Hepatocyte (in vitro differentiated cells): ENCODE measurements around the gene MEGF11. TPM values are rescaled to one million over a fixed set of nuclear protein-coding genes. Genes with fewer than 3 reads are reported as not detected.

Experiments
- DNase-seq: peaks from one replicate; pipeline ENCODE4 v3.0.0-alpha.2; 2016; ENCODE audit warnings: low spot score
- H2AFZ ChIP-seq: fragments of 200-600 bp; sonication (generic); 2 replicates; pipeline ENCODE4 v1.6.0; 2016; ENCODE audit warnings: antibody characterized with exemption, mild to moderate bottlenecking
- H3K27ac ChIP-seq: fragments of 200-600 bp; sonication (generic); 2 replicates; pipeline ENCODE4 v1.5.1; 2016; ENCODE audit warnings: mild to moderate bottlenecking
- H3K27me3 ChIP-seq: fragments of 200-600 bp; sonication (generic); 2 replicates; pipeline ENCODE4 v1.6.1; 2016
- H3K36me3 ChIP-seq: fragments of 200-600 bp; sonication (generic); replicated peaks from 2 replicates; pipeline ENCODE4 v1.5.1; 2016; ENCODE audit warnings: low read depth; ENCODE audit not compliant: insufficient read depth
- H3K4me1 ChIP-seq: fragments of 200-600 bp; sonication (generic); 2 replicates; pipeline ENCODE4 v1.5.1; 2016; ENCODE audit warnings: mild to moderate bottlenecking, moderate library complexity; ENCODE audit not compliant: insufficient read depth
- H3K4me2 ChIP-seq: fragments of 200-600 bp; sonication (generic); 2 replicates; pipeline ENCODE4 v1.6.0; 2016
- H3K4me3 ChIP-seq: fragments of 200-600 bp; sonication (generic); 2 replicates; pipeline ENCODE4 v1.5.1; 2016; ENCODE audit warnings: mild to moderate bottlenecking
- H3K79me2 ChIP-seq: fragments of 200-600 bp; sonication (generic); 2 replicates; pipeline ENCODE4 v1.6.0; 2017; ENCODE audit warnings: mild to moderate bottlenecking
- H3K9me2 ChIP-seq: fragments of 200-600 bp; sonication (generic); replicated peaks from 2 replicates; pipeline ENCODE4 v1.6.0; 2017; ENCODE audit warnings: mild to moderate bottlenecking; ENCODE audit not compliant: insufficient read depth
- H3K9me3 ChIP-seq: fragments of 200-600 bp; sonication (generic); 2 replicates; pipeline ENCODE4 v1.5.1; 2016; ENCODE audit warnings: low read depth, mild to moderate bottlenecking
- H4K20me1 ChIP-seq: fragments of 200-600 bp; sonication (generic); 2 replicates; pipeline ENCODE4 v1.6.0; 2016; ENCODE audit warnings: mild to moderate bottlenecking; ENCODE audit not compliant: insufficient read depth, poor library complexity, severe bottlenecking
- CTCF ChIP-seq: fragments of 200-600 bp; sonication (generic); IDR thresholded peaks from 2 replicates; pipeline ENCODE4 v1.5.1; 2016; ENCODE audit warnings: antibody characterized with exemption, mild to moderate bottlenecking; ENCODE audit not compliant: poor library complexity
- EZH2 ChIP-seq: fragments of 200-600 bp; sonication (generic); IDR thresholded peaks from 2 replicates; pipeline ENCODE4 v1.6.1; 2016; ENCODE audit warnings: antibody characterized with exemption, mild to moderate bottlenecking, borderline replicate concordance
- EZH2phosphoT487 ChIP-seq: fragments of 200-600 bp; sonication (generic); IDR thresholded peaks from one replicate; pipeline ENCODE4 v1.6.1; 2018; ENCODE audit warnings: antibody characterized with exemption, mild to moderate bottlenecking, low read depth, moderate library complexity; ENCODE audit not compliant: unreplicated experiment, severe bottlenecking
- WGBS: methylation state at CpG from one replicate; pipeline ENCODE4 v1.1.6; 2016; ENCODE audit warnings: low lambda C conversion rate; ENCODE audit errors: missing lambda C conversion rate; 5-methylcytosine and 5-hydroxymethylcytosine counted together
- polyA plus RNA-seq: library from polyadenylated mRNA; unstranded; fragments of >200 nt; fragmentation: Nextera tagmentation; extraction: Ambion mirVana; gene quantifications from 2 replicates; pipeline ENCODE4 v1.2.1, GENCODE V29; 2016
- total RNA-seq: library from RNA; depleted of rRNA; stranded (reverse); fragments of >200 nt; gene quantifications from 2 replicates; pipeline ENCODE4 v1.2.3, GENCODE V29; 2014

The MEGF11 gene
- total and polyA plus RNA-seq, 2 experiments from 2014 or later = 0.07 to 0.25 TPM

GRCh38 chr15:65957451-65957850 lies 296.1 kb downstream of the MEGF11 start:
- no peaks in the 10 kb centered on the region for H3K4me1 ChIP-seq
- no peaks in the 10 kb centered on the region for H3K79me2 ChIP-seq
- no peak for DNase-seq
- H3K27ac ChIP-seq = no peak overlapping the region
- no peak overlapping the region for H2AFZ ChIP-seq
- H4K20me1 ChIP-seq = no peaks in the 10 kb centered on the region
- H3K9me3 ChIP-seq = no peaks in the 10 kb centered on the region
- no peaks in the 10 kb centered on the region for H3K9me2 ChIP-seq
- WGBS = 74% methylated on average over 7 of the region's 7 CpGs
- H3K36me3 ChIP-seq = no peaks in the 10 kb centered on the region
- TF ChIP-seq CTCF (no peak), EZH2 (no peak)
- H3K27me3 ChIP-seq = peaks cover 32% of the 10 kb centered on the region
- H3K4me2 ChIP-seq = no peak overlapping the region
- H3K4me3 ChIP-seq = no peak overlapping the region

DNA sequence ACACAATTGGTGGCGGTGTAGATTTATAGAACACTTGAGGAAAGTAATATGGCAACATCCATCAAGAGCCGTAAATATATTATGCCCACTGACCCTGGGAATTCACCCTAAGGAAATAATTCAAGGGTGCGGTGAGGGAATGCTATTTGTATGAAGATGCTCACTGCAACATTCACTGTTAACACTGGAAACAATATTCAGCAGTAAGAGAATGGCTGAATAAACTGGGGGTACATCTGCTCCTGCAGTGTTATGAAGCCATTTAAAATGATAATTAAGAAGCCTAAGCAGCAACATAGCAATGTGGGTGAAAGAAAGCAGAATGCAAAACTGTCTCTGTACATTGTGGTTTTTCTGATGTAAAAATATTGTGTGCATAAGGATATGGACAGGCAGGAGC lies 296.7 kb downstream of the MEGF11 start:
- Histone ChIP-seq H3K4me2 (no peak overlapping the region), H3K27ac (no peak overlapping the region), H3K79me2 (no peaks in the 10 kb centered on the region), H4K20me1 (no peaks in the 10 kb centered on the region), H2AFZ (no peak overlapping the region), H3K9me2 (no peaks in the 10 kb centered on the region), H3K4me1 (no peaks in the 10 kb centered on the region), H3K36me3 (no peaks in the 10 kb centered on the region), H3K4me3 (no peak overlapping the region), H3K9me3 (no peaks in the 10 kb centered on the region), H3K27me3 (peaks cover 26% of the 10 kb centered on the region)
- 89% methylated on average over 3 of the region's 3 CpGs for WGBS
- TF ChIP-seq EZH2phosphoT487 = no peak
- no peak for TF ChIP-seq EZH2
- no peak for DNase-seq

GRCh38 chr15:65956307-65956706 lies 297.2 kb downstream of the MEGF11 start:
- 62% methylated on average over 2 of the region's 2 CpGs for WGBS
- Histone ChIP-seq H3K4me1 (no peaks in the 10 kb centered on the region), H3K9me2 (no peaks in the 10 kb centered on the region), H3K79me2 (no peaks in the 10 kb centered on the region), H3K4me2 (no peak overlapping the region), H3K36me3 (no peaks in the 10 kb centered on the region), H3K27me3 (peaks cover 20% of the 10 kb centered on the region), H2AFZ (no peak overlapping the region), H3K9me3 (no peaks in the 10 kb centered on the region), H3K4me3 (no peak overlapping the region), H3K27ac (no peak overlapping the region), H4K20me1 (no peaks in the 10 kb centered on the region)
- TF ChIP-seq EZH2 (no peak), EZH2phosphoT487 (no peak), CTCF (no peak)
- DNase-seq = no peak

- DNase-seq = no peak
Measured at GRCh38 chr15:65954289-65954741, 299.2 kb downstream of the MEGF11 start.

More at GRCh38 chr15:65954289-65954741, 299.2 kb downstream of the MEGF11 start:
- no peak overlapping the region for H3K4me3 ChIP-seq
- no peaks in the 10 kb centered on the region for H3K9me3 ChIP-seq
- no peaks in the 10 kb centered on the region for H4K20me1 ChIP-seq
- peaks cover under 1% of the 10 kb centered on the region for H3K4me1 ChIP-seq
- no peak overlapping the region for H3K27ac ChIP-seq
- TF ChIP-seq EZH2phosphoT487 = no peak
- TF ChIP-seq CTCF = no peak
- TF ChIP-seq EZH2 = no peak
- no peaks in the 10 kb centered on the region for H3K36me3 ChIP-seq
- 20% methylated on average over 4 of the region's 4 CpGs for WGBS
- H2AFZ ChIP-seq = no peak overlapping the region
- H3K9me2 ChIP-seq = no peaks in the 10 kb centered on the region
- H3K79me2 ChIP-seq = no peaks in the 10 kb centered on the region
- peaks cover 2% of the 10 kb centered on the region for H3K27me3 ChIP-seq
- no peak overlapping the region for H3K4me2 ChIP-seq
